ENCODE data around the gene ANKRD62.

Gene ANKRD62

DNA sequence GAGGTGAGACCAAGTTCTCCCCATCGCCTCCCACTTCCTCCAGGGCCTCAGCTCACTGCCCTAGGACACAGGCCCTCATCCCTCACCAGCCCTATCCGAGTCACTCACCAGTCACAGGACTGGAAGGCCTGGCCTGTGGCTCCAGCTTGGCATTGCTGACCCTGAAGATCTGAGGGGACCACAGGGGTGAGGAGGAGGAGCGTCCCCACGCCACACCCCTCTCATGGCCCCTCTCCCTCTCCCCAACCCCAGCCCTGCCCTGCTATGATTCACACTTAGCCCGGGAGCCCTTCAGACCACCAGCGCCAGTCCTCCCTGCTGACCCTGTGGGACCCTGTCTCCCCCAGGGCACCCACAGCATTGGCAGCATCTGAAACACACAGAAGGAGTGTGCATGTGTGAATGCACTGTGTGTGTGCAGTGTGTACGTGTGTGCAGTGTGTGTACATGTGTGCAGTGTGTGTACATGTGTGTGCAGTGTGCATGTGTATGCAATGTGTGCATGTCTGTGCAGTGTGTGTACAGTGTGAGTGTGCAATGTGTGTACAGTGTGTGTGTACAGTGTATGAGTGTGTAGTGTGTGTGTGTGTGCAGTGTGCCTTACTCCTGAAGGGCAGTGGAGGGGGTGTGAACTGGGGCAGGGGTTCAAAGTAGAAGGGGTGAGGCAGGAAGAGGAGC lies 29.4 kb upstream of the ANKRD62 start:
- H3K27ac ChIP-seq (ENCODE audit: low read depth, low read length) = no peak overlapping the region
- no peak overlapping the region for H4K8ac ChIP-seq (ENCODE audit: low read depth, low read length)
- H2AK5ac ChIP-seq (ENCODE audit: low read length) = no peak overlapping the region
- peaks cover 3% of the 10 kb centered on the region for H3K9me3 ChIP-seq (ENCODE audit: insufficient read depth, low read depth, low read length)
- peak overlapping the region; percentile 91 for H3K23ac ChIP-seq (ENCODE audit: low read length)
- H2BK5ac ChIP-seq (ENCODE audit: low read depth, low read length, poor library complexity) = no peak overlapping the region
- no peak overlapping the region for H2AFZ ChIP-seq (ENCODE audit: insufficient read depth, low read length, poor library complexity)
- no peak overlapping the region for H3K14ac ChIP-seq (ENCODE audit: low read length)
- H2BK120ac ChIP-seq (ENCODE audit: insufficient read depth, low read length, poor library complexity) = no peak overlapping the region
- no CpG with 5 or more reads among the region's 7 CpGs for WGBS (ENCODE audit: extremely low coverage, insufficient coverage, insufficient read length)
- no peak for DNase-seq
- H4K91ac ChIP-seq (ENCODE audit: low read depth, low read length) = no peak overlapping the region
- H3K4me1 ChIP-seq (ENCODE audit: control insufficient read depth in 1 of 2, insufficient read depth in 2 of 2, low read length in 2 of 2) = no peaks in the 10 kb centered on the region
- peak overlapping the region; percentile 11 for H3K4me3 ChIP-seq (ENCODE audit: low read depth, low read length)
- H2BK12ac ChIP-seq (ENCODE audit: low read length) = no peak overlapping the region
- no peak overlapping the region for H4K12ac ChIP-seq (ENCODE audit: low read depth, low read length)
- H3K18ac ChIP-seq (ENCODE audit: low read length) = no peak overlapping the region
- no peaks in the 10 kb centered on the region for H3K79me2 ChIP-seq (ENCODE audit: control insufficient read depth, insufficient read depth, low read length, poor library complexity)
- H3K36me3 ChIP-seq (ENCODE audit: control insufficient read depth in 1 of 2, insufficient read depth in 2 of 2, low read length in 2 of 2) = no peaks in the 10 kb centered on the region
- H3K4ac ChIP-seq (ENCODE audit: low read depth, low read length) = no peak overlapping the region
- H3K9ac ChIP-seq (ENCODE audit: low read length) = no peak overlapping the region
- H3K27me3 ChIP-seq (ENCODE audit: insufficient read depth, low read length) = no peaks in the 10 kb centered on the region
- no peaks in the 10 kb centered on the region for H3K79me1 ChIP-seq (ENCODE audit: low read length)
- no peak overlapping the region for H3K4me2 ChIP-seq (ENCODE audit: low read length)

DNA sequence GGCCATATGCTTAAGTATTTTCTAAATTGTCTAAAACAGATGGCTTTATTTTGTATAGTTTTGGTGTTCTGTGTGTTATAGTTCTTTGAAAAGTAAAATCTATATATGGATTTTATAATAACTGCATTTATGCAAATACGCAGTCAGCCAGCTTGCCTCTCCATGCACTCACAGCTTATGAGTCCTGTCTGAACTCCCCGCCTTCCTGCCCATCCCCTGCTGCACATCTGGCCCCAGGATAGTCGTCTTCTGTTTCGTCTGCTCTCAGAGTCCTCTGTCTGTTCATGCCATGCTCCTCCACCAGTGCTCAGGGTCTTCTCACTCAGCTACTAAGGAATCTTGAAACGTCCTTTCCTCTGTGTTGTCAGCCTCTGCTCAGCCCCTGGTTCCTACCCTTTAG lies 28.2 kb upstream of the ANKRD62 start:
- Histone ChIP-seq H3K79me2 (ENCODE audit: control insufficient read depth, insufficient read depth, low read length, poor library complexity) (no peaks in the 10 kb centered on the region), H2BK12ac (ENCODE audit: low read length) (no peak overlapping the region), H3K4me3 (ENCODE audit: low read depth, low read length) (no peak overlapping the region), H3K27me3 (ENCODE audit: insufficient read depth, low read length) (no peaks in the 10 kb centered on the region), H4K12ac (ENCODE audit: low read depth, low read length) (no peak overlapping the region), H3K9me3 (ENCODE audit: insufficient read depth, low read depth, low read length) (peaks cover 3% of the 10 kb centered on the region), H4K91ac (ENCODE audit: low read depth, low read length) (no peak overlapping the region), H3K9ac (ENCODE audit: low read length) (no peak overlapping the region), H2AFZ (ENCODE audit: insufficient read depth, low read length, poor library complexity) (no peak overlapping the region), H3K4me2 (ENCODE audit: low read length) (no peak overlapping the region), H2BK5ac (ENCODE audit: low read depth, low read length, poor library complexity) (no peak overlapping the region), H2BK120ac (ENCODE audit: insufficient read depth, low read length, poor library complexity) (no peak overlapping the region), H4K8ac (ENCODE audit: low read depth, low read length) (no peak overlapping the region), H2AK5ac (ENCODE audit: low read length) (no peak overlapping the region), H3K23ac (ENCODE audit: low read length) (no peak overlapping the region), H3K27ac (ENCODE audit: low read depth, low read length) (no peak overlapping the region), H3K4me1 (ENCODE audit: control insufficient read depth in 1 of 2, insufficient read depth in 2 of 2, low read length in 2 of 2) (no peaks in the 10 kb centered on the region), H3K36me3 (ENCODE audit: control insufficient read depth in 1 of 2, insufficient read depth in 2 of 2, low read length in 2 of 2) (no peaks in the 10 kb centered on the region), H3K4ac (ENCODE audit: low read depth, low read length) (no peak overlapping the region), H3K14ac (ENCODE audit: low read length) (no peak overlapping the region), H3K79me1 (ENCODE audit: low read length) (no peaks in the 10 kb centered on the region), H3K18ac (ENCODE audit: low read length) (no peak overlapping the region)
- no CpG with 5 or more reads among the region's 5 CpGs for WGBS (ENCODE audit: extremely low coverage, insufficient coverage, insufficient read length)
- DNase-seq = no peak

DNA sequence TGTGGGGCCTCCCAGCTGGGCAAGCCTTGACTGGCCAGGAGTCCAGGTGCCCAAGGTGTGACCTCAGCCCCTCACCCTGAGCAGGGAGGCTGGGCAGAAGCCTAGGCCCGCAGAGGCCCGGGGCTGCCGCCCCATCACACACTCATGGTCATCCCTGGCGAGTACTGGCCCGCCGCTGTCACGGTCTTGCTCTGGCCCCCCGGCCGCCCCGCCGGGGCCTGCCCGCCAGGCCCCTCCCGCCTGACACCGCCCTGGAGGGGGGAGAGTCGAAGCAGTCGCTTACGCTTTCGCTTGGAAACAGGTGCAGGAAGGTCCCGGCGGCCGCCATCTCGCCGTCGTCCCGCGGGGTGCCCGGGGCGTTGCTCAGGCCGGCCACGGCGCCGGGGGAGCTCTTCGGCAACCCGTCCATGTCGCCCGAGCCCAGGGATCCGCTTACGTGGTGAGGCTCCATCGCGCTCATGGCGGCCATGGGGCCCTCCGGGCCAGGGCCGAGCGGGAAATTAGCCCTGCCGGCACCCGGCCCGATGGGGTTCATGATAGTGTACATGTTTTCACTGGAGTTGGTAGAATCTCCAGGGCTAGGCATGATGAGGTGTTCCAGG lies 26.6 kb upstream of the ANKRD62 start:
- H3K4me3 ChIP-seq (ENCODE audit: low read depth, low read length) = no peak overlapping the region
- no peak overlapping the region for H4K8ac ChIP-seq (ENCODE audit: low read depth, low read length)
- no peak overlapping the region for H4K12ac ChIP-seq (ENCODE audit: low read depth, low read length)
- no peak overlapping the region for H3K4me2 ChIP-seq (ENCODE audit: low read length)
- no peak for DNase-seq
- no peak overlapping the region for H3K4ac ChIP-seq (ENCODE audit: low read depth, low read length)
- no peak overlapping the region for H3K9ac ChIP-seq (ENCODE audit: low read length)
- H3K18ac ChIP-seq (ENCODE audit: low read length) = no peak overlapping the region
- H3K23ac ChIP-seq (ENCODE audit: low read length) = no peak overlapping the region
- H3K27me3 ChIP-seq (ENCODE audit: insufficient read depth, low read length) = no peaks in the 10 kb centered on the region
- H2BK5ac ChIP-seq (ENCODE audit: low read depth, low read length, poor library complexity) = no peak overlapping the region
- H3K79me2 ChIP-seq (ENCODE audit: control insufficient read depth, insufficient read depth, low read length, poor library complexity) = no peaks in the 10 kb centered on the region
- no peaks in the 10 kb centered on the region for H3K4me1 ChIP-seq (ENCODE audit: control insufficient read depth in 1 of 2, insufficient read depth in 2 of 2, low read length in 2 of 2)
- H2BK12ac ChIP-seq (ENCODE audit: low read length) = no peak overlapping the region
- WGBS (ENCODE audit: extremely low coverage, insufficient coverage, insufficient read length) = no CpG with 5 or more reads among the region's 47 CpGs
- no peak overlapping the region for H3K27ac ChIP-seq (ENCODE audit: low read depth, low read length)
- no peak overlapping the region for H3K14ac ChIP-seq (ENCODE audit: low read length)
- no peak overlapping the region for H4K91ac ChIP-seq (ENCODE audit: low read depth, low read length)
- H3K9me3 ChIP-seq (ENCODE audit: insufficient read depth, low read depth, low read length) = peaks cover 3% of the 10 kb centered on the region
- H2AK5ac ChIP-seq (ENCODE audit: low read length) = no peak overlapping the region
- no peak overlapping the region for H2BK120ac ChIP-seq (ENCODE audit: insufficient read depth, low read length, poor library complexity)
- no peaks in the 10 kb centered on the region for H3K36me3 ChIP-seq (ENCODE audit: control insufficient read depth in 1 of 2, insufficient read depth in 2 of 2, low read length in 2 of 2)
- no peak overlapping the region for H2AFZ ChIP-seq (ENCODE audit: insufficient read depth, low read length, poor library complexity)
- H3K79me1 ChIP-seq (ENCODE audit: low read length) = no peaks in the 10 kb centered on the region

DNA sequence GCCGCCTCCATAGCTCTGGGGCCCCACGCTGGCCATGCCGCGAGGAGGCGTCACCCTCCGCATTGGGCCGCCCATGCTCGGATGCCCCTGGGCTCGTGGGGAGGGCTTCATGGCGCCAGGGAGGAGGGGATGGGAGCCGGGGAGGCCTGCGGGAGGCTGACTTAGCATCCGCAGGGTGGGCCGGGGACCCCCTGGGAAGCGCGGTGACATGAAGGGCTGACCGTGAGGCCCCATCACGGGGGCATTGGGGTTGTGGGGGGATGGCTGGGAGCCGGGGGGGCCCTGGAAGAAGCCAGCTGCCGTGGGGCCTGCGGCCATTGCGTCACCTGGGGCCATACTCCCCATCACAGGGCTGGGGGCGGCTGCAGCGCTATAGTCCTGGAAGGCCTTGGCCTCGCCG lies 26.0 kb upstream of the ANKRD62 start:
- H2BK5ac ChIP-seq (ENCODE audit: low read depth, low read length, poor library complexity) = no peak overlapping the region
- H2BK120ac ChIP-seq (ENCODE audit: insufficient read depth, low read length, poor library complexity) = no peak overlapping the region
- DNase-seq = no peak
- H4K91ac ChIP-seq (ENCODE audit: low read depth, low read length) = no peak overlapping the region
- no peaks in the 10 kb centered on the region for H3K79me1 ChIP-seq (ENCODE audit: low read length)
- no CpG with 5 or more reads among the region's 26 CpGs for WGBS (ENCODE audit: extremely low coverage, insufficient coverage, insufficient read length)
- no peaks in the 10 kb centered on the region for H3K36me3 ChIP-seq (ENCODE audit: control insufficient read depth in 1 of 2, insufficient read depth in 2 of 2, low read length in 2 of 2)
- H3K27me3 ChIP-seq (ENCODE audit: insufficient read depth, low read length) = no peaks in the 10 kb centered on the region
- no peak overlapping the region for H2AK5ac ChIP-seq (ENCODE audit: low read length)
- no peak overlapping the region for H4K12ac ChIP-seq (ENCODE audit: low read depth, low read length)
- no peak overlapping the region for H3K14ac ChIP-seq (ENCODE audit: low read length)
- H3K18ac ChIP-seq (ENCODE audit: low read length) = no peak overlapping the region
- H3K9ac ChIP-seq (ENCODE audit: low read length) = no peak overlapping the region
- no peak overlapping the region for H2BK12ac ChIP-seq (ENCODE audit: low read length)
- no peak overlapping the region for H3K4me2 ChIP-seq (ENCODE audit: low read length)
- no peaks in the 10 kb centered on the region for H3K79me2 ChIP-seq (ENCODE audit: control insufficient read depth, insufficient read depth, low read length, poor library complexity)
- no peak overlapping the region for H3K4me3 ChIP-seq (ENCODE audit: low read depth, low read length)
- H4K8ac ChIP-seq (ENCODE audit: low read depth, low read length) = no peak overlapping the region
- H3K9me3 ChIP-seq (ENCODE audit: insufficient read depth, low read depth, low read length) = peaks cover 3% of the 10 kb centered on the region
- no peak overlapping the region for H3K4ac ChIP-seq (ENCODE audit: low read depth, low read length)
- H2AFZ ChIP-seq (ENCODE audit: insufficient read depth, low read length, poor library complexity) = no peak overlapping the region
- no peak overlapping the region for H3K27ac ChIP-seq (ENCODE audit: low read depth, low read length)
- H3K23ac ChIP-seq (ENCODE audit: low read length) = no peak overlapping the region
- H3K4me1 ChIP-seq (ENCODE audit: control insufficient read depth in 1 of 2, insufficient read depth in 2 of 2, low read length in 2 of 2) = no peaks in the 10 kb centered on the region

All from trophoblast cell (in vitro differentiated cells and primary cell).